Right lobe of liver (tissue), 4 donors: ENCODE data around the gene NUP88.

ENCODE experiments used
- POLR2A ChIP-seq: fragments of 450-650 bp; IDR thresholded peaks from one replicate; pipeline ENCODE4 v1.6.1; 2017; ENCODE audit warnings: antibody characterized with exemption, mild to moderate bottlenecking
- TF ChIP-seq, protein P1 (sequence below), 4 donors: fragments of 200-600 bp in 3 of 4; fragments of 450-650 bp in 1 of 4; IDR thresholded peaks; one replicate each; pipeline versions ENCODE4 v1.5.1 to v1.8.0; 2016 to 2022; ENCODE audit warnings: antibody characterized with exemption in 4 of 4, mild to moderate bottlenecking in 2 of 4
- donor health status: DM: no; HTN: no; CAD: no.
- donor health status: DM: no; HTN: no; CAD: no.
- donor health status: DM: no; HTN: yes; CAD: no.

GRCh38 chr17:5364156-5364555 lies 55.3 kb downstream of the NUP88 start:
- no peak for TF ChIP-seq POLR2A
- TF ChIP-seq, protein P1, sequence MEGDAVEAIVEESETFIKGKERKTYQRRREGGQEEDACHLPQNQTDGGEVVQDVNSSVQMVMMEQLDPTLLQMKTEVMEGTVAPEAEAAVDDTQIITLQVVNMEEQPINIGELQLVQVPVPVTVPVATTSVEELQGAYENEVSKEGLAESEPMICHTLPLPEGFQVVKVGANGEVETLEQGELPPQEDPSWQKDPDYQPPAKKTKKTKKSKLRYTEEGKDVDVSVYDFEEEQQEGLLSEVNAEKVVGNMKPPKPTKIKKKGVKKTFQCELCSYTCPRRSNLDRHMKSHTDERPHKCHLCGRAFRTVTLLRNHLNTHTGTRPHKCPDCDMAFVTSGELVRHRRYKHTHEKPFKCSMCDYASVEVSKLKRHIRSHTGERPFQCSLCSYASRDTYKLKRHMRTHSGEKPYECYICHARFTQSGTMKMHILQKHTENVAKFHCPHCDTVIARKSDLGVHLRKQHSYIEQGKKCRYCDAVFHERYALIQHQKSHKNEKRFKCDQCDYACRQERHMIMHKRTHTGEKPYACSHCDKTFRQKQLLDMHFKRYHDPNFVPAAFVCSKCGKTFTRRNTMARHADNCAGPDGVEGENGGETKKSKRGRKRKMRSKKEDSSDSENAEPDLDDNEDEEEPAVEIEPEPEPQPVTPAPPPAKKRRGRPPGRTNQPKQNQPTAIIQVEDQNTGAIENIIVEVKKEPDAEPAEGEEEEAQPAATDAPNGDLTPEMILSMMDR (IDR thresholded peaks at IDR 0.05) = no peak
